ENCODE measurements around the gene GTF3A. TPM values are rescaled to one million over a fixed set of nuclear protein-coding genes. Genes with fewer than 3 reads are reported as not detected.

GTF3A gene
- total and polyA plus RNA-seq, 9 of the 15 experiments (the other 6 are each of a cell fraction or from before 2014, with no cell fraction given): 47.5 to 303 (median 174) TPM

DNA sequence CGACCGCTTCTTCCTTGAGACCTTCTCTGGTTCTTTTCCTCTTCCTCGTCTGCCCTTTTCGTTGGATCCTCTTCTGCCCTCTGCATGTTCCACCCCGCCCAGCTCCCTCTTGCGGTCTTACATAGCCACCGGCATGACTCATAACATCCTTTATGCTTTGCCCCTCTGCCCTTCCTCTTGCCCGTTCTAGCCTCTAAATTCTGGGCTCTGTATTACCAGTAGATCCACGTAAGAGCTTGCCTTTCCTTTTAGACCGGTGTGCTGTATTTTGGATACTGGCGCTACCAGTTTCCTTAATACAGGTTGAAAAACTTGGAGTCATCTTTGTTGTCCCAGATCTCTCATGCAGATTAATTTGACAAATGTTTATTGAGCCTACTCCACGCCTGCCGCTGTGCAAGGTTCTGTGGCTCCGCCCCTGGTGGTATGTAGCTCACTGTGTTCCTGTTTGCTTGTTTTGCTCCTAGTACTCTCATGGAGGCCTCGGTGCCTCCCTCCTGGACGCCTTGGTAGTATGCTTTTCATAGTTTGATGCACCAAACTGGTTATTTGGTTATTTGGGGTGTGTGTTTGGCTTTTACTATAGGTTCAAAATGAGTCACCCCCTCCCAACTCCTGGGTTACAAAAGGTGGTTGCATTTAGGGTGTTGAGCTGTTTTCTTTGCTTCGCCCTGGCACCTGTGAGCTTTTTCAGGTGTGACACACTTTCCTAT lies 1.7 kb downstream of the GTF3A start (continued):
- TF ChIP-seq, protein P1, sequence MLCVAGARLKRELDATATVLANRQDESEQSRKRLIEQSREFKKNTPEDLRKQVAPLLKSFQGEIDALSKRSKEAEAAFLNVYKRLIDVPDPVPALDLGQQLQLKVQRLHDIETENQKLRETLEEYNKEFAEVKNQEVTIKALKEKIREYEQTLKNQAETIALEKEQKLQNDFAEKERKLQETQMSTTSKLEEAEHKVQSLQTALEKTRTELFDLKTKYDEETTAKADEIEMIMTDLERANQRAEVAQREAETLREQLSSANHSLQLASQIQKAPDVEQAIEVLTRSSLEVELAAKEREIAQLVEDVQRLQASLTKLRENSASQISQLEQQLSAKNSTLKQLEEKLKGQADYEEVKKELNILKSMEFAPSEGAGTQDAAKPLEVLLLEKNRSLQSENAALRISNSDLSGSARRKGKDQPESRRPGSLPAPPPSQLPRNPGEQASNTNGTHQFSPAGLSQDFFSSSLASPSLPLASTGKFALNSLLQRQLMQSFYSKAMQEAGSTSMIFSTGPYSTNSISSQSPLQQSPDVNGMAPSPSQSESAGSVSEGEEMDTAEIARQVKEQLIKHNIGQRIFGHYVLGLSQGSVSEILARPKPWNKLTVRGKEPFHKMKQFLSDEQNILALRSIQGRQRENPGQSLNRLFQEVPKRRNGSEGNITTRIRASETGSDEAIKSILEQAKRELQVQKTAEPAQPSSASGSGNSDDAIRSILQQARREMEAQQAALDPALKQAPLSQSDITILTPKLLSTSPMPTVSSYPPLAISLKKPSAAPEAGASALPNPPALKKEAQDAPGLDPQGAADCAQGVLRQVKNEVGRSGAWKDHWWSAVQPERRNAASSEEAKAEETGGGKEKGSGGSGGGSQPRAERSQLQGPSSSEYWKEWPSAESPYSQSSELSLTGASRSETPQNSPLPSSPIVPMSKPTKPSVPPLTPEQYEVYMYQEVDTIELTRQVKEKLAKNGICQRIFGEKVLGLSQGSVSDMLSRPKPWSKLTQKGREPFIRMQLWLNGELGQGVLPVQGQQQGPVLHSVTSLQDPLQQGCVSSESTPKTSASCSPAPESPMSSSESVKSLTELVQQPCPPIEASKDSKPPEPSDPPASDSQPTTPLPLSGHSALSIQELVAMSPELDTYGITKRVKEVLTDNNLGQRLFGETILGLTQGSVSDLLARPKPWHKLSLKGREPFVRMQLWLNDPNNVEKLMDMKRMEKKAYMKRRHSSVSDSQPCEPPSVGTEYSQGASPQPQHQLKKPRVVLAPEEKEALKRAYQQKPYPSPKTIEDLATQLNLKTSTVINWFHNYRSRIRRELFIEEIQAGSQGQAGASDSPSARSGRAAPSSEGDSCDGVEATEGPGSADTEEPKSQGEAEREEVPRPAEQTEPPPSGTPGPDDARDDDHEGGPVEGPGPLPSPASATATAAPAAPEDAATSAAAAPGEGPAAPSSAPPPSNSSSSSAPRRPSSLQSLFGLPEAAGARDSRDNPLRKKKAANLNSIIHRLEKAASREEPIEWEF (CRISPR knock-in tag; IDR thresholded peaks at IDR 0.05): no peak
- TF ChIP-seq TBL1XR1 (IDR thresholded peaks at IDR 0.05; ENCODE audit: low read length in 2 of 2): no peak
- TF ChIP-seq, protein P2, sequence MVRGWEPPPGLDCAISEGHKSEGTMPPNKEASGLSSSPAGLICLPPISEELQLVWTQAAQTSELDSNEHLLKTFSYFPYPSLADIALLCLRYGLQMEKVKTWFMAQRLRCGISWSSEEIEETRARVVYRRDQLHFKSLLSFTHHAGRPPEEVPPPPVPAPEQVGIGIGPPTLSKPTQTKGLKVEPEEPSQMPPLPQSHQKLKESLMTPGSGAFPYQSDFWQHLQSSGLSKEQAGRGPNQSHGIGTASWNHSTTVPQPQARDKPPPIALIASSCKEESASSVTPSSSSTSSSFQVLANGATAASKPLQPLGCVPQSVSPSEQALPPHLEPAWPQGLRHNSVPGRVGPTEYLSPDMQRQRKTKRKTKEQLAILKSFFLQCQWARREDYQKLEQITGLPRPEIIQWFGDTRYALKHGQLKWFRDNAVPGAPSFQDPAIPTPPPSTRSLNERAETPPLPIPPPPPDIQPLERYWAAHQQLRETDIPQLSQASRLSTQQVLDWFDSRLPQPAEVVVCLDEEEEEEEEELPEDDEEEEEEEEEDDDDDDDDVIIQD (CRISPR knock-in tag; IDR thresholded peaks at IDR 0.05): no peak
- no peak for TF ChIP-seq RAD51 (IDR thresholded peaks at IDR 0.05; ENCODE audit: borderline replicate concordance, low read depth)
- no peak for TF ChIP-seq ZNF23 (CRISPR knock-in tag; IDR thresholded peaks at IDR 0.05)
- TF ChIP-seq, protein P3, sequence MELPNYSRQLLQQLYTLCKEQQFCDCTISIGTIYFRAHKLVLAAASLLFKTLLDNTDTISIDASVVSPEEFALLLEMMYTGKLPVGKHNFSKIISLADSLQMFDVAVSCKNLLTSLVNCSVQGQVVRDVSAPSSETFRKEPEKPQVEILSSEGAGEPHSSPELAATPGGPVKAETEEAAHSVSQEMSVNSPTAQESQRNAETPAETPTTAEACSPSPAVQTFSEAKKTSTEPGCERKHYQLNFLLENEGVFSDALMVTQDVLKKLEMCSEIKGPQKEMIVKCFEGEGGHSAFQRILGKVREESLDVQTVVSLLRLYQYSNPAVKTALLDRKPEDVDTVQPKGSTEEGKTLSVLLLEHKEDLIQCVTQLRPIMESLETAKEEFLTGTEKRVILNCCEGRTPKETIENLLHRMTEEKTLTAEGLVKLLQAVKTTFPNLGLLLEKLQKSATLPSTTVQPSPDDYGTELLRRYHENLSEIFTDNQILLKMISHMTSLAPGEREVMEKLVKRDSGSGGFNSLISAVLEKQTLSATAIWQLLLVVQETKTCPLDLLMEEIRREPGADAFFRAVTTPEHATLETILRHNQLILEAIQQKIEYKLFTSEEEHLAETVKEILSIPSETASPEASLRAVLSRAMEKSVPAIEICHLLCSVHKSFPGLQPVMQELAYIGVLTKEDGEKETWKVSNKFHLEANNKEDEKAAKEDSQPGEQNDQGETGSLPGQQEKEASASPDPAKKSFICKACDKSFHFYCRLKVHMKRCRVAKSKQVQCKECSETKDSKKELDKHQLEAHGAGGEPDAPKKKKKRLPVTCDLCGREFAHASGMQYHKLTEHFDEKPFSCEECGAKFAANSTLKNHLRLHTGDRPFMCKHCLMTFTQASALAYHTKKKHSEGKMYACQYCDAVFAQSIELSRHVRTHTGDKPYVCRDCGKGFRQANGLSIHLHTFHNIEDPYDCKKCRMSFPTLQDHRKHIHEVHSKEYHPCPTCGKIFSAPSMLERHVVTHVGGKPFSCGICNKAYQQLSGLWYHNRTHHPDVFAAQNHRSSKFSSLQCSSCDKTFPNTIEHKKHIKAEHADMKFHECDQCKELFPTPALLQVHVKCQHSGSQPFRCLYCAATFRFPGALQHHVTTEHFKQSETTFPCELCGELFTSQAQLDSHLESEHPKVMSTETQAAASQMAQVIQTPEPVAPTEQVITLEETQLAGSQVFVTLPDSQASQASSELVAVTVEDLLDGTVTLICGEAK (IDR thresholded peaks at IDR 0.05): no peak
- TF ChIP-seq, protein P3 (CRISPR knock-in tag; IDR thresholded peaks at IDR 0.05): no peak
- peak; percentile 51 for TF ChIP-seq SUPT5H (IDR thresholded peaks at IDR 0.05)
- no peak for TF ChIP-seq RNF2 (IDR thresholded peaks at IDR 0.05)

All from K562 (cell line).